ENCODE measurements around the gene DIP2B.

DNA sequence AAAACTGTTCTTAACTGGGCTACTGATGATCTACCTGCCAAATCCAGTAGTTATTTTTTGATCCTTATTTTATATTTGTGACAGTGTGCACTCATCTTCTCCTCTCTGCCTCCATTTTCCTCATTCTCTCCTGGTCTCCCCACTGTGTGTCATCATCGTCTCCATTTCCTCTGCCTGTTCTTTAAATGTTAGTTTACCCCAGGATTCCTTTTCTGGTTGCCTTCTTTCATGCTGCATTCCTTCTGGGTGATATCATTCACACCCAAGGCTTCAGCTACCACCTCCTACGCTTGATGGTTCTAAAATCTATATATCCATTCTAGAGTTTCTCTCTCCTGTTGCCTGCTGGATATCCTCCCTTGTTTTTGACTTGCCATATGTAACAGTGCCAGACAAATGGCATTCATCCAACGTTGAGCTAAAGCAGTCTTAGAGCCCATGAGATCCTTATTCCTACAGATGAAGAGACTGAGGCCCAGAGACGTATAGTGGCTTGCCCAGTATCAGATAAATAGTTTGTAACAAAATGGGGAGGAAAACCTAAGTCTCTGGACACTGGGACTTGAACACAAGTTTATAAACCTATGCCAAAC is 109.5 kb downstream of the DIP2B start:
- TF ChIP-seq EZH2 (IDR thresholded peaks at IDR 0.05) (no peak), POLR2AphosphoS5 (IDR thresholded peaks at IDR 0.05; ENCODE audit: borderline replicate concordance, low read depth, low read length) (no peak), FOXP2 (optimal IDR thresholded peaks at IDR 0.05; ENCODE audit: control extremely low read depth, extremely low read length, insufficient read depth) (no peak)
